Measurements from ENCODE around the gene SLC35A5. TPM values are rescaled to one million over a fixed set of nuclear protein-coding genes. Genes with fewer than 3 reads are reported as not detected.
A peak's percentile ranks its signal among the peaks of the same experiment; 100 is the strongest.
"Not testable (repeated sequence)": the region's sequence is repeated elsewhere in the genome, so short reads cannot be mapped to it uniquely, and the experiment has no call there.

SLC35A5 gene
- total RNA-seq, 4 donors from 2014 or later = 8.1 to 22.8 (median 17.8) TPM

DNA sequence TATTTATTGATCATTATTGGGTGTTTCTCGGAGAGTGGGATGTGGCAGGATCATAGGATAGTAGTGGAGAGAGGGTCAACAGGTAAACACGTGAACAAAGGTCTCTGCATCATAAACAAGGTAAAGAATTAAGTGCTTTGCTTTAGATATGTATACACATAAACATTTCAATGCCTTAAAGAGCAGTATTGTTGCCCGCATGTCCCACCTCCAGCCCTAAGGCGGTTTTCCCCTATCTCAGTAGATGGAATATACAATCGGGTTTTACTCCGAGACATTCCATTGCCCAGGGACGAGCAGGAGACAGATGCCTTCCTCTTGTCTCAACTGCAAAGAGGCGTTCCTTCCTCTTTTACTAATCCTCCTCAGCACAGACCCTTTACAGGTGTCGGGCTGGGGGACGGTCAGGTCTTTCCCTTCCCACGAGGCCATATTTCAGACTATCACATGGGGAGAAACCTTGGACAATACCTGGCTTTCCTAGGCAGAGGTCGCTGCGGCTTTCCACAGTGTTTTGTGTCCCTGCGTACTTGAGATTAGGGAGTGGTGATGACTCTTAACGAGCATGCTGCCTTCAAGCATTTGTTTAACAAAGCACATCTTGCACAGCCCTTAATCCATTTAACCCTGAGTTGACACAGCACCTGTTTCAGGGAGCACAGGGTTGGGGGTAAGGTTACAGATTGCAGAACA, 2.5 kb downstream of the SLC35A5 start:
- H3K27me3 ChIP-seq; H3K9me3 ChIP-seq; intact Hi-C loops (cut with DNase I); H3K27ac ChIP-seq; H3K4me3 ChIP-seq; DNase-seq: not testable (repeated sequence)
- 78 to 82% methylated on average over 11 to 15 of the region's 15 CpGs for WGBS, 2 donors
- TF ChIP-seq, protein P1, sequence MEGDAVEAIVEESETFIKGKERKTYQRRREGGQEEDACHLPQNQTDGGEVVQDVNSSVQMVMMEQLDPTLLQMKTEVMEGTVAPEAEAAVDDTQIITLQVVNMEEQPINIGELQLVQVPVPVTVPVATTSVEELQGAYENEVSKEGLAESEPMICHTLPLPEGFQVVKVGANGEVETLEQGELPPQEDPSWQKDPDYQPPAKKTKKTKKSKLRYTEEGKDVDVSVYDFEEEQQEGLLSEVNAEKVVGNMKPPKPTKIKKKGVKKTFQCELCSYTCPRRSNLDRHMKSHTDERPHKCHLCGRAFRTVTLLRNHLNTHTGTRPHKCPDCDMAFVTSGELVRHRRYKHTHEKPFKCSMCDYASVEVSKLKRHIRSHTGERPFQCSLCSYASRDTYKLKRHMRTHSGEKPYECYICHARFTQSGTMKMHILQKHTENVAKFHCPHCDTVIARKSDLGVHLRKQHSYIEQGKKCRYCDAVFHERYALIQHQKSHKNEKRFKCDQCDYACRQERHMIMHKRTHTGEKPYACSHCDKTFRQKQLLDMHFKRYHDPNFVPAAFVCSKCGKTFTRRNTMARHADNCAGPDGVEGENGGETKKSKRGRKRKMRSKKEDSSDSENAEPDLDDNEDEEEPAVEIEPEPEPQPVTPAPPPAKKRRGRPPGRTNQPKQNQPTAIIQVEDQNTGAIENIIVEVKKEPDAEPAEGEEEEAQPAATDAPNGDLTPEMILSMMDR (IDR thresholded peaks at IDR 0.05) = peak in 1 of 6 experiments; percentile 10
- H3K4me1 ChIP-seq = peaks cover 7 to 41% (median 15%) of the 10 kb centered on the region in 3 donors
- H3K36me3 ChIP-seq = peaks cover 0 to 45% (median 0%) of the 10 kb centered on the region in 3 donors

DNA sequence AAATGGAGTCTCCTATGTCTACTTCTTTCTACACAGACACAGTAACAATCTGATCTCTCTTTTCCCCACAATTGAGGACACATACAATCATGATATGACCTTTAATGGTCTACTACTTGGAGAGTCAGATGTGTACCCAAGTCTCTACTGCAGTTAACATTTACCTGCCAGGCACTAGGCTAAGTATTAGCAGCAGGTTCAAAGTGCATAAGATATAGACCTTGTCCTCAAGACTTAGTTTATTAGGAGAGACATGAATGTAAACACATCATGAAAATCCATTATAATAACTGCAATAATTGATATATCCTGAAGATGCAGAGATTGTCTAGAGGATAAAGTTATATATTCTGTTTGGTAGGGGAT, 3.1 kb downstream of the SLC35A5 start:
- intact Hi-C loops (cut with DNase I) = no loop called here

DNA sequence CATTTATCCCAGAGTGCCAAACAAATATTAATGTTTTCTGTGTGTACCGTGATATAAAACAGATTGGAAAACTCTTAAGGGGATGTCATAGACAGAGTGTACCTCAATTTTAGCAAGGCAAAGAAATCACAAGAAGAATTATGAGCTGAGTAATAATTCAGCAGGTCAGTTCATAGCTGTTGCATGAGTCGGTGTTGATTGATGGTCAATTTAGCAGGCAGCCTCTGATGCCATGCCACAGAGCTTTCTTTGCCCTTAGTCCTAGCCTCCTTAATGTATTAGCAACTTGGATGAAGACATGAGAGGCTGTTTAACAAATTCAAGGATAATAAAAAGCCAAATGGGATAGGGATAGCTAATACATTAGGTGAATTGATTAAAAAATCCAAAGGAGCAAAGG, 6.8 kb downstream of the SLC35A5 start:
- Histone ChIP-seq H3K4me1 (peaks cover 0 to 13% (median 4%) of the 10 kb centered on the region in 3 donors), H3K27me3 (no peaks in the 10 kb centered on the region), H3K9me3 (no peaks in the 10 kb centered on the region), H3K4me3 (no peak overlapping the region), H3K27ac (no peak overlapping the region), H3K36me3 (peaks cover 0 to 84% (median 0%) of the 10 kb centered on the region in 3 donors)
- TF ChIP-seq, protein P1 (IDR thresholded peaks at IDR 0.05) = no peak
- TF ChIP-seq POLR2A (IDR thresholded peaks at IDR 0.05) = no peak
- no peak for DNase-seq
- 74 to 100% methylated on average over 2 of the region's 2 CpGs for WGBS, 2 donors
- intact Hi-C loops (cut with DNase I) = no loop called here

More for the DNA sequence above, 3.1 kb downstream of the SLC35A5 start:
- Histone ChIP-seq H3K9me3 (no peaks in the 10 kb centered on the region), H3K27me3 (no peaks in the 10 kb centered on the region), H3K27ac (no peak overlapping the region), H3K4me3 (no peak overlapping the region), H3K36me3 (peaks cover 0 to 48% (median 0%) of the 10 kb centered on the region in 3 donors), H3K4me1 (peaks cover 4 to 36% (median 9%) of the 10 kb centered on the region in 3 donors)
- no peak for DNase-seq
- TF ChIP-seq, protein P1 (IDR thresholded peaks at IDR 0.05) = no peak
- TF ChIP-seq POLR2A (IDR thresholded peaks at IDR 0.05) = no peak

DNA sequence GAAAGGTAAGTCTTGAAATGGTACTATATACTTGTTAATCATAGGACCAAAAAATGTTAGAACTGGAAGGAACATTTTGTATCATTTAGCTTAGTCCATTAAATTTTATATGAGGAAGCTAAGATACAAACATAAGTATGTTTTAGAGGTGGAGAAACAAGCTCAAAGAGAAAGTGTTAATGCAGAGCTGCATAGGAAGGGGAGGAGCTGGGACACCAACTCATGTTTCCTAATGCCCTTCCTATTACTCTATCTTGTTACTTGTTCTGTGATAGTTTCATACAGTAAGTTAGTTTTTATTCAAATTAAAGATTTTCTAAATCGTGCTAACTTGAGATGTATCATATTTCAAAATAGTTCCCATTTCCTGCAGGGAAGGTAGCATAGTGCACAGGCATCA, 7.4 kb downstream of the SLC35A5 start:
- intact Hi-C loops (cut with DNase I) = no loop called here
- WGBS, 2 donors = 26 to 46% methylated on average over 1 of the region's 1 CpG
- TF ChIP-seq POLR2A (IDR thresholded peaks at IDR 0.05) = no peak
- TF ChIP-seq, protein P1 (IDR thresholded peaks at IDR 0.05) = no peak

DNA sequence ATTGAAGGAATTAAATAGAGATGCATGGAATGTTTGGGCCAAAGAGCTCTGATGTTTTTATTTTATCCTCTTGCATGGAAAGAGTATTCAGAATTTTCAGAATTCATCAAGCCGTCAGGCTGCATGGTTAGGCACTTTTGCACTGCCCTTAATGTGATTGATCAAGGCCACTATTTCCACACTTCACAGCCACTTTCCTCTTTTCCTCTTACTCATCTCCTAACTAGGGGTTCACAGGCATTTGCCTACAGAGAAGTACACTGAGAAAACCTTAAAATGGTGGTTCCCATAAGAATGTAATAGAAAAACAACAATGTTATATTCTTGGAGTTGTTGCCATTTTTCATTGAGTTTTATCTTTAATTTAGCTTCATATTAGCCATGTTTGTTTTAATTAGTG, 10.9 kb downstream of the SLC35A5 start:
- peaks cover 0 to 86% (median 0%) of the 10 kb centered on the region in 3 donors for H3K36me3 ChIP-seq
- no peak overlapping the region for H3K27ac ChIP-seq
- DNase-seq = no peak
- H3K4me1 ChIP-seq = peaks cover 0 to 4% (median 0%) of the 10 kb centered on the region in 3 donors
- H3K9me3 ChIP-seq = no peaks in the 10 kb centered on the region
- intact Hi-C loops (cut with DNase I) = no loop called here
- TF ChIP-seq POLR2A (IDR thresholded peaks at IDR 0.05) = no peak
- TF ChIP-seq, protein P1 (IDR thresholded peaks at IDR 0.05) = no peak
- 73 to 83% methylated on average over 1 of the region's 1 CpG for WGBS, 2 donors
- no peaks in the 10 kb centered on the region for H3K27me3 ChIP-seq
- H3K4me3 ChIP-seq = no peak overlapping the region

More for the DNA sequence above, 7.4 kb downstream of the SLC35A5 start:
- H3K27ac ChIP-seq = no peak overlapping the region
- no peaks in the 10 kb centered on the region for H3K27me3 ChIP-seq
- peaks cover 0 to 7% (median 4%) of the 10 kb centered on the region in 3 donors for H3K4me1 ChIP-seq
- no peak overlapping the region for H3K4me3 ChIP-seq
- peaks cover 0 to 90% (median 0%) of the 10 kb centered on the region in 3 donors for H3K36me3 ChIP-seq
- no peak for DNase-seq
- H3K9me3 ChIP-seq = no peaks in the 10 kb centered on the region
